GM20431 (cell line): ENCODE data around the gene LIF.

ENCODE experiments used
- in situ Hi-C: fragments of 300-500 bp; cut with MseI, MboI; formaldehyde crosslinking; loops from one replicate; pipeline ENCODE4 v1.15.0; 2020; ENCODE audit warnings: low sequenced_read_pairs; ENCODE audit not compliant: unreplicated experiment

Gene LIF

GRCh38 chr22:30196880-30197336 lies 49.7 kb downstream of the LIF start:
- in situ Hi-C loops: no loop called here

GRCh38 chr22:30196141-30196879 lies 50.2 kb downstream of the LIF start:
- in situ Hi-C loops: no loop called here

- in situ Hi-C loops: no loop called here
Measured at GRCh38 chr22:30195245-30196140, 51.1 kb downstream of the LIF start.

GRCh38 chr22:30193031-30193775 lies 53.4 kb downstream of the LIF start:
- in situ Hi-C loops: no loop called here

- in situ Hi-C loops: no loop called here
Measured at GRCh38 chr22:30192427-30192826, 54.1 kb downstream of the LIF start.

- in situ Hi-C loops: no loop called here
Measured at GRCh38 chr22:30191040-30191701, 55.4 kb downstream of the LIF start.

GRCh38 chr22:30190574-30190973 lies 56.0 kb downstream of the LIF start:
- in situ Hi-C loops: no loop called here
